ENCODE results near the gene FXR1.

The FXR1 gene

DNA sequence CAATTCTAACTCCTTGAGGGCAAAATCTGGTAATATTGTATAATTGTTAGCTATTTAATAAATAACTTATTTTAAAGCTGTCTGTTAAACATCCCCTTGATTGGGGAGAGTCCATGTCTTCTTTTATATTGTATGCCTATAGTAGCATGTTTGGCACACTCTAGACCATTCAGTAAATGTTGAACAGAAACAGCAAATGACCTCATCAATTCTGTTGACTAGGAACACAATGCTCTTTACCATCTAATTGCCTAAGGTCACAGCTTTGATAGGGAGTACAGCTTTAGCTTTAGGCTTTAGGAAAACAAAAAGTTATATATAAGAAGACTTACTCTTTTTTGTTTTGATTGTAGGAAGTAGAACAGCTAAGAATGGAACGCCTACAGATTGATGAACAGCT is 50.1 kb downstream of the FXR1 start:
- TF ChIP-seq TAF1 (IDR thresholded peaks at IDR 0.05; ENCODE audit: borderline replicate concordance, insufficient read depth, low read length) (no peak), POLR2AphosphoS5 (IDR thresholded peaks at IDR 0.05; ENCODE audit: low read depth, low read length) (no peak), FOXP2 (optimal IDR thresholded peaks at IDR 0.05; ENCODE audit: borderline replicate concordance, extremely low read depth, extremely low read length, insufficient read depth) (no peak), SIN3A (IDR thresholded peaks at IDR 0.05; ENCODE audit: borderline replicate concordance, insufficient read depth, low read length) (no peak)
- TF ChIP-seq, protein P1, sequence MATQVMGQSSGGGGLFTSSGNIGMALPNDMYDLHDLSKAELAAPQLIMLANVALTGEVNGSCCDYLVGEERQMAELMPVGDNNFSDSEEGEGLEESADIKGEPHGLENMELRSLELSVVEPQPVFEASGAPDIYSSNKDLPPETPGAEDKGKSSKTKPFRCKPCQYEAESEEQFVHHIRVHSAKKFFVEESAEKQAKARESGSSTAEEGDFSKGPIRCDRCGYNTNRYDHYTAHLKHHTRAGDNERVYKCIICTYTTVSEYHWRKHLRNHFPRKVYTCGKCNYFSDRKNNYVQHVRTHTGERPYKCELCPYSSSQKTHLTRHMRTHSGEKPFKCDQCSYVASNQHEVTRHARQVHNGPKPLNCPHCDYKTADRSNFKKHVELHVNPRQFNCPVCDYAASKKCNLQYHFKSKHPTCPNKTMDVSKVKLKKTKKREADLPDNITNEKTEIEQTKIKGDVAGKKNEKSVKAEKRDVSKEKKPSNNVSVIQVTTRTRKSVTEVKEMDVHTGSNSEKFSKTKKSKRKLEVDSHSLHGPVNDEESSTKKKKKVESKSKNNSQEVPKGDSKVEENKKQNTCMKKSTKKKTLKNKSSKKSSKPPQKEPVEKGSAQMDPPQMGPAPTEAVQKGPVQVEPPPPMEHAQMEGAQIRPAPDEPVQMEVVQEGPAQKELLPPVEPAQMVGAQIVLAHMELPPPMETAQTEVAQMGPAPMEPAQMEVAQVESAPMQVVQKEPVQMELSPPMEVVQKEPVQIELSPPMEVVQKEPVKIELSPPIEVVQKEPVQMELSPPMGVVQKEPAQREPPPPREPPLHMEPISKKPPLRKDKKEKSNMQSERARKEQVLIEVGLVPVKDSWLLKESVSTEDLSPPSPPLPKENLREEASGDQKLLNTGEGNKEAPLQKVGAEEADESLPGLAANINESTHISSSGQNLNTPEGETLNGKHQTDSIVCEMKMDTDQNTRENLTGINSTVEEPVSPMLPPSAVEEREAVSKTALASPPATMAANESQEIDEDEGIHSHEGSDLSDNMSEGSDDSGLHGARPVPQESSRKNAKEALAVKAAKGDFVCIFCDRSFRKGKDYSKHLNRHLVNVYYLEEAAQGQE (IDR thresholded peaks at IDR 0.05; ENCODE audit: insufficient read depth in 1 of 2, low read depth in 2 of 2, low read length in 2 of 2): no peak

DNA sequence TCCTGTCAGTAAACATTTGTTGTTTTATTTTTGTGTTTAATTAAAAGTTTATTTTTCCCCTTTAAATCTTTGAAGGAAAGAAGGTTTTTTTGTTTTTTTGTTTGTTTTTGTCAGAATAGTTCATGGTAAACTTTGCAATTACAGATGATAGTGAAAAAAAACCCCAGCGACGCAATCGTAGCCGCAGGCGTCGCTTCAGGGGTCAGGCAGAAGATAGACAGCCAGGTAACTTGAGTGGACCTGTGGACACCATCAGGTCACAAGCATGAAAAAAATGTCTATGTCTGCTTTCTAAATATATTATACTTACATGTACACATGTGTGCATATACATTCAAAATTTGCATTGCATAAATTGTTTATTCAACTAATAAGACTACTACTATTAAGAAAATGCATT is 58.5 kb downstream of the FXR1 start:
- TF ChIP-seq TAF1 (IDR thresholded peaks at IDR 0.05; ENCODE audit: borderline replicate concordance, insufficient read depth, low read length) (no peak), POLR2AphosphoS5 (IDR thresholded peaks at IDR 0.05; ENCODE audit: low read depth, low read length) (no peak), FOXP2 (optimal IDR thresholded peaks at IDR 0.05; ENCODE audit: borderline replicate concordance, extremely low read depth, extremely low read length, insufficient read depth) (no peak), SIN3A (IDR thresholded peaks at IDR 0.05; ENCODE audit: borderline replicate concordance, insufficient read depth, low read length) (no peak)
- TF ChIP-seq, protein P1 (IDR thresholded peaks at IDR 0.05; ENCODE audit: insufficient read depth in 1 of 2, low read depth in 2 of 2, low read length in 2 of 2): no peak

DNA sequence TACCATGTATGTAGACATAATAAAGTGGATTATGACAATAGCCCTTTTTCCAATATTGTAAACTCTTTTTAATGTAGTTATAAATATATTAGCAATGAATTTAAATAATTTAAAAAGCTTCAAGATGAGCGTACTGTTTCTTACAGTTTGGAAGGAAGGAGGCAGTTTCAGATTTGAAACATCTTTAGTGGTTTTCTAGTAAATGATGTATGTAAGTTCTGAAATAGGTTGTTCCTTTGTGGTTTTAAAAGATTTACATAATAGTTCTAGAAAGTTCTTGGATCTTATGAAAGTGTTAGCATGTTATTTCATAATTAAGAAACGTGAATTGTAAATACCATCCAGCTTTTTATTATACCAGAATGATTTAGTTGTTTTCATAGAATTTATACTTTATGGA is 61.1 kb downstream of the FXR1 start:
- no peak for TF ChIP-seq TAF1 (IDR thresholded peaks at IDR 0.05; ENCODE audit: borderline replicate concordance, insufficient read depth, low read length)
- TF ChIP-seq FOXP2 (optimal IDR thresholded peaks at IDR 0.05; ENCODE audit: borderline replicate concordance, extremely low read depth, extremely low read length, insufficient read depth): no peak
- no peak for TF ChIP-seq SIN3A (IDR thresholded peaks at IDR 0.05; ENCODE audit: borderline replicate concordance, insufficient read depth, low read length)
- TF ChIP-seq, protein P1 (IDR thresholded peaks at IDR 0.05; ENCODE audit: insufficient read depth in 1 of 2, low read depth in 2 of 2, low read length in 2 of 2): no peak
- no peak for TF ChIP-seq POLR2AphosphoS5 (IDR thresholded peaks at IDR 0.05; ENCODE audit: low read depth, low read length)

DNA sequence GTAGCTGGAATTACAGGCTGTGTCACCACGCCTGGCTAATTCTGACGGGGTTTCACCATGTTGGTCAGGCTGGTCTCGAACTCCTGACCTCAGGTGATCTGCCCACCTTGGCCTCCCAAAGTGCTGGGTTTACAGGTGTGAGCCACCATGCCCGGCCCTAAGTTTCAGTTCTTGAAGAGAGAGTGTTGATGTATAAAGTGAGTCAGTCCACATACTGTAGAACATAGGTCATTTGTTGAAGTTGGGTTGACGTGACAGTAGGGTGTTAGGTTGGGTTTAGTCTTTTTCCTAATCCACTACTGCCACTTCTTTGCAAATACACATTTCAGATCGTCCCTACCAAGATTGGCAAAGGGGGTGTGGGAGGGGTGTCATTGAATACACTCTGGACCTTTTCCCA is 61.8 kb downstream of the FXR1 start:
- no peak for TF ChIP-seq TAF1 (IDR thresholded peaks at IDR 0.05; ENCODE audit: borderline replicate concordance, insufficient read depth, low read length)
- TF ChIP-seq FOXP2 (optimal IDR thresholded peaks at IDR 0.05; ENCODE audit: borderline replicate concordance, extremely low read depth, extremely low read length, insufficient read depth): no peak
- TF ChIP-seq SIN3A (IDR thresholded peaks at IDR 0.05; ENCODE audit: borderline replicate concordance, insufficient read depth, low read length): no peak
- TF ChIP-seq, protein P1 (IDR thresholded peaks at IDR 0.05; ENCODE audit: insufficient read depth in 1 of 2, low read depth in 2 of 2, low read length in 2 of 2): no peak
- no peak for TF ChIP-seq POLR2AphosphoS5 (IDR thresholded peaks at IDR 0.05; ENCODE audit: low read depth, low read length)

DNA sequence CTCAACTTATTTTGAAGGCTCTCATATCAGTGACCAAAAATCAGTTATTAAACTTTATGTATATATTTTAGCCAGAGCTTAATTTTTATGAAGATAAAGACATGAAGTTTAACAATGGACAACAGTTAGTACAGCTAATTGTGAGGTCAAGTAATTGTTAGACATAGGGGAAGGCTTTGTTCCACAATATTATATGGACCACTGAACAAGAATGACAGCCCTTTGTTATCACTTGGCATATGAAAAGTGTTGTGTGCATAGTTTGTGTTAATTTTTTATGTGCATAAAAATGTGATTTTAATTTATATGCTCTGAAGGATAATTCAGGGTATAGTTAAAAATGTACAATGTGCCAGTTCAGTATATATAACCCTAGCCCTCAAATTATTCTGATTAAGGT is 65.0 kb downstream of the FXR1 start:
- TF ChIP-seq POLR2AphosphoS5 (IDR thresholded peaks at IDR 0.05; ENCODE audit: low read depth, low read length): no peak
